AG10803 (cell line): ENCODE data around the gene MOBP.

Source experiments
- DNase-seq: peaks from one replicate; pipeline ENCODE4 v3.0.0; 2010; ENCODE audit warnings: low read depth
- H3K4me3 ChIP-seq: 2 replicates; pipeline ENCODE4 v1.5.1; 2011; ENCODE audit warnings: mild to moderate bottlenecking, low read length, control low read depth
- TF ChIP-seq, protein P1 (sequence below): conservative IDR thresholded peaks from 2 replicates; pipeline ENCODE4 v1.5.1; 2011; ENCODE audit warnings: mild to moderate bottlenecking, low read length, control low read depth, inconsistent platforms

Gene MOBP

DNA sequence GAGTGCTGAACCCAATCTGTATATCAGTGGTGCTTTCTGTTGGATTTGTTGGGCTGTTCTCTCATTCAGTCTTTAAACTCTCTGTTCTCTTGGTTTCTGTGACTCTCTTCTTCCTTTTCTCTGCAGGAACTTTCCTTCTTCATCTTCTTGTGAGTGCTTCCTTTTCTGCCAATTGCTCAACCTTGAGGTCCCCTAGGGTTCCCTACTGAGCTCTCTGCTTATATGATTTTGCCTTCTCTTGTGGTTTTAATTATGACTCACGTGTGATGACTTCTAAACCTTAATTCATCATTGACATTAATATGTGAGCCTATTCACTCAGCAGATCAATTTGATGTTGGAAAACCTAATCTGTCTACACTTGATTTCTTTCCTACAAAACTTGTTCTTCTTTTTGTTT is 39.4 kb downstream of the MOBP start:
- H3K4me3 ChIP-seq, result no peak overlapping the region
- TF ChIP-seq, protein P1, sequence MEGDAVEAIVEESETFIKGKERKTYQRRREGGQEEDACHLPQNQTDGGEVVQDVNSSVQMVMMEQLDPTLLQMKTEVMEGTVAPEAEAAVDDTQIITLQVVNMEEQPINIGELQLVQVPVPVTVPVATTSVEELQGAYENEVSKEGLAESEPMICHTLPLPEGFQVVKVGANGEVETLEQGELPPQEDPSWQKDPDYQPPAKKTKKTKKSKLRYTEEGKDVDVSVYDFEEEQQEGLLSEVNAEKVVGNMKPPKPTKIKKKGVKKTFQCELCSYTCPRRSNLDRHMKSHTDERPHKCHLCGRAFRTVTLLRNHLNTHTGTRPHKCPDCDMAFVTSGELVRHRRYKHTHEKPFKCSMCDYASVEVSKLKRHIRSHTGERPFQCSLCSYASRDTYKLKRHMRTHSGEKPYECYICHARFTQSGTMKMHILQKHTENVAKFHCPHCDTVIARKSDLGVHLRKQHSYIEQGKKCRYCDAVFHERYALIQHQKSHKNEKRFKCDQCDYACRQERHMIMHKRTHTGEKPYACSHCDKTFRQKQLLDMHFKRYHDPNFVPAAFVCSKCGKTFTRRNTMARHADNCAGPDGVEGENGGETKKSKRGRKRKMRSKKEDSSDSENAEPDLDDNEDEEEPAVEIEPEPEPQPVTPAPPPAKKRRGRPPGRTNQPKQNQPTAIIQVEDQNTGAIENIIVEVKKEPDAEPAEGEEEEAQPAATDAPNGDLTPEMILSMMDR, result no peak
- DNase-seq, result no peak

DNA sequence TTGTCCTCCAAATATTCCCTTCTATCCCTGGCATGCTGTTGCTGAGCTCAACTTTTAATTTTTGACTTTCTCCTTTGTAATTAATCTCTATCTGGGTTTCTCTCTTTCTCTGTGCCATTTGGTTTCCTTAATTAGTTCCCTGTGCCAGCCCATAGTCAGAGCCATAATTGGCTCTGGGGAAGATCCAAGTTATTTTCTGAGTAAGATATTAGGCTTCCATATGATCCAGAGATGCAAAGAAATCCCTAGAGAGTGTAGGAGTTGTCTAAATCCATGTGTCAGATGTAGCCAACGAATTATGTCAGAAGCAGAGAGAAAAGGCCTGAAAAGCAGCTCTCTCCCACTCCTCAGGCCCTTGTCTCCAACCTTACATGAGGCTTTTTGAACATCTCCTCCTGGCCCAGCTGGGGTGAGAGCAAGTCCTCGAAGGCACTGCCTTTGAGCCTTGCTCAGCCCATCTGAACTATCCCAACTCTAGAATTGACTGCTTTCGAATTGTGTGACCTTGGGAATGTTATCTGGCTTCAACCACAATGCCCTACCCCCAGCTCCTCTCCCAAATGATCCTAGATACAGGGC is 46.4 kb downstream of the MOBP start:
- no peak for DNase-seq
- H3K4me3 ChIP-seq, result no peak overlapping the region
- TF ChIP-seq, protein P1, result no peak

DNA sequence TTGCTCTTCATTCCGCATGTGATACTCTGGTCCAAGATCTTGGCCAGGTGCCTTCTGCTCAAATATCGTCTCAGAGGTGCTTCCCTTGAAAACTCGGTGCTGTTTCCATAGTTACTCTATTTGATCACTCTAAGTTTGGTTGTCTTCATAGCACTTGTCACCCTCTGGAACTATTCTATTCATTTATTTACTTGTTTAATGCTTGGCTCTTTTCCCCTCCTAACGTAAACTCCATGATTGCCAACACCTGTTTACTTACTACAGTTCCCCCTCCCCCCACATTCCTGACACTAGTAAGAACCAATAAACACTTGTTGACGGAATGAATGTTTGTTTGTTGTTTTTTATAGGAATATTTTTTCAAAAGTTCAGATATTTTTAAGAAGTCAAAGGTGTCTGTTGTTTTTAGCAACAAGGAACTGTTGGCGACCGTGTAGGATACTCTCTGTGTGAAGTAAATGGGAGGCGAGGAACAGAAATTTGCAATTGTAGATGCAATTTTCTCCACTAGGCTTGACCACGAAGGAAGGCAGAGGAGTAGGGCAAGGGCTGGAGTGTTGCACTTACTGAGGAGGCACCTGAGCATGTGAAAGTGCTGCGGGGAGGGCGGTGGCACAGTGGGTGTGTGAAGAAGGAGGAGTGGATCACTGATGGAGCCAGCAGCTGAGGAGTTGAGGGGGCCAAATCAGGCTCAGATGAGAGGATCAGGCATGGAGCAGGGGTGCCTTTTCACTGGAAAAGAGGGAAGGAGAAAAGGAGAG is 48.4 kb downstream of the MOBP start:
- H3K4me3 ChIP-seq, result no peak overlapping the region
- no peak for DNase-seq
- TF ChIP-seq, protein P1, result no peak

DNA sequence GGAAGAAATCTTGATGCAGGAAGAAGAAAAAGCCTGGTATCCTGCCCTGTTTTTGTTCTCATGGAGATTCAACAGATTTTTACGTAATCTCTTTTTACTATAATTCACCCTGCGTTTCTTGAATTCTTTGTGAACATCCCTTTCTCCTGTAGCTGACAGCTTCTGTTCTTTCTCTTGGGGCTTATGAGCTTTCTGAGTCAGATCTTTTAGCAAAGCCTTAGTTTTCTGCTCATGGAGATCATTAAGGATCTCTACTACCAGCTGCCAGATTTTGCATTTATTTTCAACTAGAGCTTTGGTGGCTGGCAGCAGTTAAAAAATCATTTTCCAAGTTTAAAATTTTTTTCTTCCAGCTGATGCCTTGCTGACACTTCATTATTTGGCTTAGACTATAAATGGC is 51.6 kb downstream of the MOBP start:
- no peak for DNase-seq

DNA sequence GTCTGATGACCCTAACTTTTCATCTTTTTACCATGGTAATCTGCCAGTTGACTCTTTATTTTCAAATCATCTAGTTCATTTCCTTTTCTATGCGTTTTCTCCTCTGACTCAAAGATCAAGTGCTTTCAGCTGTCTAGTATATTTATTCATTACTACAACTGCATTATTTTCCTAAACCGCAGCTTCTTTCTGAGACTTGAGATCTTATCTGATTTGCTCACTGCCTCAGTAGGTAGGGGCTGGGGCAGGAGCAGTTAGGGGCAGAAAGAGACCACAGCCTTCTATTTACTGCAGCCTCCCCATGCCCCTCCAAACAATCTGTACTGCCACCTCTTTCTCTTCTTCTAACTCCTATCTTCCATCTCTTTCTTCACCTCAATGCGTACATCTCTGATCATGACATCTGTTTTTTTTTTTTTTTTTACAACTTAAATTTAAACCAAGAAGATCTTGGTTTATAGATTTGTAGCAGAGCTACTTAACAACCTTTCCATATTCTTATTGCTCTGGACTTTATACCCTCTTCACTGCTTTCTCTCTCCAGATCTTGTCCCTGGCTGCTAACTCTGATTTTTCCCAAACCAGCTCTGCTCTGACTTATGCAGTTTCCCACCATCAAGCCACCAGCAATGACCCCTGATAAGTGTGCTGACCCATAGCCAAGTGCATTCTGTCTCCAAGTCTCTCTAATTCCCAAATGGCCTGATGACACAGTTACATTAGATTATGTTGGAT is 52.2 kb downstream of the MOBP start:
- TF ChIP-seq, protein P1, result no peak
- H3K4me3 ChIP-seq, result no peak overlapping the region
- DNase-seq, result no peak

More for the DNA sequence above, 51.6 kb downstream of the MOBP start:
- TF ChIP-seq, protein P1, result no peak
- no peak overlapping the region for H3K4me3 ChIP-seq

DNA sequence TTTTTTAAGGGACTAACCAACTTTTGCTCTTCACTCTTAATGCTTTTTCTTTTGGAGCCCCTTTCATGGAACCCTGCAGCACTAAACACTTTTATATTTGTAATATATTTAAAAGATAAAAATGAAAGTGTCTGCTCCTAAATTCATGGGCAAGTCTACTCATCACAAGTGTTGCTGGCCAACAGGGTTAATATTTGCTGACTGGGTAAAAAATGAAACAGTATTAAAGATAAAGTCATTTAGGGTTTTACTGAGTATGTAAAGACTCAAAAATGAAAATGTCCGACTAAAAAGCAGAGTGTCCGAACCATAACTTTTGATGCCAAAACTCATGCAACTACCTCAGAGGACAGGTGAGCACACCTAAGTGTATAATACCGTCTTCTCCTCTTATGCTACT is 54.0 kb downstream of the MOBP start:
- no peak overlapping the region for H3K4me3 ChIP-seq
- DNase-seq, result no peak
- TF ChIP-seq, protein P1, result no peak
